NCI-H2107 treated with DMSO at 0.1 percent for 48 hours (cell line): ENCODE measurements around the gene UBFD1.
"Not testable (repeated sequence)": the region's sequence is repeated elsewhere in the genome, so short reads cannot be mapped to it uniquely, and the experiment has no call there.

Source experiments
- DNase-seq: peaks from one replicate; lab custom pipeline; 2025; ENCODE audit not compliant: unreplicated experiment; lab: John Stamatoyannopoulos, UW

UBFD1 gene

DNA sequence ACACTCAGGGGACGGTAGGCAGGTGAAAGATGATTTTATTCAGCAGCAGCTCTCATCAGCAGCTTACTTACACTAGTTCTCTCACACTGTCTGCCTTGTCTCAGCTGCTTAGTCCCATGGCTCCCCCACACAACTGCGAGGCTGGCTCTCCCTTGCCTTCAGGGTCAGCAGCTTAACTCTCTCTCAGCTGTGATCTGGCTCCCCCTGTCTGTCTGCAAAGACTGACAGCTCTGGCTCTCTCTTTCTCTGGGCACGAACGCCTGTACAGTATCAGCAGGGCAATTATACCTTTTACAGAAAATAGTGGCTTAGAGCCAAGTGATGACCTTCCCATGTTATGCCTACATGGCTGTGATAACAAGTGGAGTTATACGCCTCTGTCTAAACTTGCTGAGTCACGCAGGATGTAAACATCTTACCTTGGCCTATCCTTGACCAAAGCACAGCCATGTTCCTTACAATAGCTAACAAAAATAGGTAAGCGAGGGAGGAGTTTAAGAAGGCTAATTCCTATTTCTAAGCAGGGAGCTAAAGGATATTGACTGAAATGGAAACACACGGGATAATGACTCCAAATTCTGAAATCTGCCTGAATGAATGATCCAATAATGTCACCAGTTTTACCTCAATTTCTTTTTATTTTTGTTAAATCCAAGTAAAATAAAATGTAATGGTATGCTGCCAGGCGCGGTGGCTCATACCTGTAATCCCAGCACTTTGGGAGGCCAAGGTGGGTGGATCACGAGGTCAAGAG, 39.7 kb downstream of the UBFD1 start:
- DNase-seq = no peak

DNA sequence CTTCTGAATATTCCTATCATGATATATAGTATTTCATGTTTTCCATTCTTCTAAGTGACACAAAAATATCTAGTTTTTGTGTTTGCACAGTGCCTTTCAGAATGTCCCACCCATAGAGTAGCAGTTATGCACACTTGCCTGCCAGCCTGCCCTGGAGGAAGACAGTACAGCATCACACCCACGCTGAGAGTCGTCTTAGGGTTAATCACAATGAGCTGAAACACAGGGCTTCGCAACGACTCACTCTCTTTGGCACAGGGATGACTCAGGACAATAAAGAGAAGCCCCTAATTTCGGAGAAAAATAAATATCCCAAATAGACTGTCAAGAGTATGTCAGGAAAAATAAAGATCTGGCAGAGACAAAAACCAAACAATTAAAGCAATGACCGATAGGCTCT, 50.2 kb downstream of the UBFD1 start:
- DNase-seq = no peak

DNA sequence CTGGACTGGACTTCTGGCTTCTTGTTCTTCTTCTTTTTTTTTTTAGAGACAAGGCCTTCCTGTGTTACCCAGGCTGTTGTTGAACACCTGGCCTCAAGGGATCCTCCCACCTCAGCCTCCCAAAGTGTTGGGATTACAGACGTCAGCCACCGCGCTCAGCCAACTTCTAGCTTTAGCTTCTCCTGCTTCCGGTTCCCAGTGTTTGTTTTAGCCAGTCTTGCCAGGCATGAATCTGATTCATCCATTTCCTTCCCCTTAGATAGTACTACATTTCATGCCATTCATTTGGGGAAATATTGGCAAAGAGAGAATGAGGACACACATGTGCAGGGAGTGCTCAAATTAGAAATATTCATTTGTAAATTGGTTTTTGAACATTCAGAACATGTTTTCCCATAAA, 50.7 kb downstream of the UBFD1 start:
- DNase-seq = no peak

DNA sequence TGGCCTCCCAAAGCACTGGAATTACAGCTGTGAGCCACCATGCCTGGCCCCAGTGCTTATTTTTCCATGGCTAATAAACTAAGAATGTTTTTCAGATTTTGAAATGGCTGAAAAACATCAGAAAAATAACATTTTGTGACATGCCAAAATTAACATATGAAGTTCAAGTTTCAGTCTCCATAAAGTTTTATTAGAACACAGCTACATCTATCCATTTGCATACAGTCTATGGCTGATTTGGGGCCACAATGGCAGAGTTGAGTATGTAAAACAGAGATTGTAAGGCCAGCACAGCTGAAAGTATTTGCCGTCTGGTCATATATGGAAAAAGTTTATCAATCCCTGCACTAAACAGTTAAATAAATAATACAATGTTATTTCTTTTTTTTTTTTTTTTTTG, 52.4 kb downstream of the UBFD1 start:
- DNase-seq = no peak

DNA sequence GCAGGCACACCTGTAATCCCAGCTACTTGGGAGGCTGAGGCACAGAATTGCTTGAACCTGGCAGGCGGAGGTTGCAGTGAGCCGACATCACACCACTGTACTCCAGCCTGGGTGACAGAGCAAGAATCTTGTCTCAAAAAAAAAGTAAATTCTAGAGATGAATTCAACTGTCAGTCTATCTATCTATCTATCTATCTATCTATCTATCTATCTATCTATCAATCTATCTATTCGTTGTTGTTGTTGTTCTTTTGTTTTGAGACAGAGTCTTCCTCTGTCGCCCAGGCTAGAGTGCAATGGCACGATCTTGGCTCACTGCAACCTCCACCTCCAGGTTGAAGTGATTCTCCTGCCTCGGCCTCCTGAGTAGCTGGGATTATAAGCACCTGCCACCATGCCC, 53.4 kb downstream of the UBFD1 start:
- not testable (repeated sequence) for DNase-seq

DNA sequence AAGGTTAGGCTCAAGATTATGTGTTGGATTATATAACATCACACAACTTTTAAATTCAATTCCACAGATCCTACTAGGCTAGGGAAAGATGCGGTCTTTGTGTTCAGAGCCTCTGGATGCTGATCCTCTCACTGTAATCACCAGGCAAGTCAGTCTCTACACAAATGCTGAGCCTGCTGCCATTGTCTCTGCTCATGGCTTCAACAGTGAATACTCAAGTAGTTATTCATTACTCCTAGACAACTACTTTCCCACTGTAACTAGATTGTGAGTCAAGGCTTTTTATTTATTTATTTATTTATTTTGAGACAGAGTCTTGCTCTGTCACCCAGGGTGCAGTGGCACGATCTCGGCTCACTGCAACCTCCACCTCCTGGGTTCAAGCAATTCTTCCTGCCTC, 54.4 kb downstream of the UBFD1 start:
- DNase-seq = no peak

DNA sequence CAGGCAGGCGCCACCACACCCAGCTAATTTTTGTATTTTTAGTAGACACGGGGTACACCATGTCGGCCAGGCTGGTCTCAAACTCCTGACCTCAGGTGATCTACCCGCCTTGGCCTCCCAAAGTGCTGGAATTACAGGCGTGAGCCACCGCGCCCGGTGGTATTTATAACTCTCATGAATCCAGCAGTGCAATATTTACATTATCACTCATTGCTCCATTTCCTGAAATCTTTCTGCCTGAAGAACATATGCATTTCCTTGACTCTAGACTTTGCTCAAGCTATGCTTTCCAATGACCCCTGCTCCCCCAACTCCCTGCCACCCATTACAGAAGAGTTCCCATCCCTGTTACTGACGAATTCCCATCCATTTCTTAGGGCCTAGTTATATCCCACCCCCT, 58.3 kb downstream of the UBFD1 start:
- DNase-seq = no peak
